Ishikawa (cell line): ENCODE measurements around the gene TUBD1.

Experiments used
- EP300 ChIP-seq: IDR thresholded peaks from 2 replicates; pipeline ENCODE4 v1.6.1; 2012; ENCODE audit warnings: borderline replicate concordance
- YY1 ChIP-seq: IDR thresholded peaks from 2 replicates; pipeline ENCODE4 v1.6.1; 2012; ENCODE audit warnings: low read depth
- TF ChIP-seq, protein P1 (sequence below): IDR thresholded peaks from 2 replicates; pipeline ENCODE4 v1.6.1; 2012

DNA sequence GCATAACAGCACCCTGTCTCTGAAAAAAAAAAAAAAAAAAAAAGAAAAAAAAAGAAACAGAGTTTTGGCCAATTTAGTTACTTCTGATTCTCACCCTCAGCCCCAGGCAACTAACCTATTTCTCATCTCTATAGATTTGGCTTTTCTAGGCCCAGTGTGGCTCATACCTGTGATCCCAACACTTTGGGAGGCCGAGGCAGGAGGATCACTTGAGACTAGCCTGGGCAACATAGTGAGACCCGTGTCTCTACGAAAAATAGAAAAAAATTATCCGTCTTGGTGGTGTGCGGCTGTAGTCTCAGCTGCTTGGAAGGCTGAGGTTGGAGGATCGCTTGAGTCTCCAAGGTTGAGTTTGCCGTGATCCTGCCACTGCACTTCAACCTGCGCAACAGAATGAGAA is 8.9 kb upstream of the TUBD1 start:
- TF ChIP-seq EP300 (no peak), YY1 (no peak)
- TF ChIP-seq, protein P1, sequence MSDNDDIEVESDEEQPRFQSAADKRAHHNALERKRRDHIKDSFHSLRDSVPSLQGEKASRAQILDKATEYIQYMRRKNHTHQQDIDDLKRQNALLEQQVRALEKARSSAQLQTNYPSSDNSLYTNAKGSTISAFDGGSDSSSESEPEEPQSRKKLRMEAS, result no peak
